Mucosa of descending colon (tissue), 3 donors: ENCODE measurements around the gene HLA-E. TPM values are rescaled to one million over a fixed set of nuclear protein-coding genes. Genes with fewer than 3 reads are reported as not detected.

ENCODE experiments used
- ATAC-seq: fragments of 200-7000 bp; cut with Tn5 transposase; one replicate; pipeline ENCODE4 v1.9.1; 2020; ENCODE audit warnings: mild to moderate bottlenecking, moderate library complexity
- DNase-seq, 3 donors: peaks; one replicate each; pipeline ENCODE4 v3.0.0-alpha.2; 2020
- H3K36me3 ChIP-seq: fragments of 200-600 bp; one replicate; pipeline ENCODE4 v1.8.0; 2021; ENCODE audit warnings: low read depth, mild to moderate bottlenecking
- H3K4me1 ChIP-seq: fragments of 200-600 bp; one replicate; pipeline ENCODE4 v1.8.0; 2021; ENCODE audit warnings: low read depth, mild to moderate bottlenecking
- H3K4me3 ChIP-seq: fragments of 200-600 bp; one replicate; pipeline ENCODE4 v1.8.0; 2021; ENCODE audit warnings: mild to moderate bottlenecking
- H3K9me3 ChIP-seq: fragments of 200-600 bp; one replicate; pipeline ENCODE4 v1.8.0; 2021; ENCODE audit warnings: mild to moderate bottlenecking
- intact Hi-C, 2 donors: fragments of 100-400 bp; cut with DNase I in 1 of 2; cut with micrococcal nuclease in 1 of 2; formaldehyde crosslinking; loops; one replicate each; pipeline versions ENCODE4 v1.11.0 to v1.11.1; 2022; cut with DNase I, micrococcal nuclease
- total RNA-seq, 3 donors: library from RNA; stranded (reverse); fragmentation: NEBNext Ultra II Directional in 2 of 3; extraction: Animal tissue kit (Norgen Biotek cat#: 25700) in 2 of 3; gene quantifications; one replicate each; pipeline versions ENCODE4 v1.2.1 to v1.2.4, GENCODE V29; 2021 to 2023
- TF ChIP-seq, protein P1 (sequence below): fragments of 200-600 bp; IDR thresholded peaks from one replicate; pipeline ENCODE4 v1.8.0; 2022; ENCODE audit warnings: antibody characterized with exemption, mild to moderate bottlenecking
- donor health status: DM: no; HTN: no; CAD: no; lungs with moderate emphysema.
- donor health status: DM: no; HTN: no; CAD: no.
- donor health status: DM: no; HTN: yes; CAD: no.

Gene HLA-E
- total RNA-seq, 3 donors from 2014 or later, result 316 to 631 (median 383) TPM

DNA sequence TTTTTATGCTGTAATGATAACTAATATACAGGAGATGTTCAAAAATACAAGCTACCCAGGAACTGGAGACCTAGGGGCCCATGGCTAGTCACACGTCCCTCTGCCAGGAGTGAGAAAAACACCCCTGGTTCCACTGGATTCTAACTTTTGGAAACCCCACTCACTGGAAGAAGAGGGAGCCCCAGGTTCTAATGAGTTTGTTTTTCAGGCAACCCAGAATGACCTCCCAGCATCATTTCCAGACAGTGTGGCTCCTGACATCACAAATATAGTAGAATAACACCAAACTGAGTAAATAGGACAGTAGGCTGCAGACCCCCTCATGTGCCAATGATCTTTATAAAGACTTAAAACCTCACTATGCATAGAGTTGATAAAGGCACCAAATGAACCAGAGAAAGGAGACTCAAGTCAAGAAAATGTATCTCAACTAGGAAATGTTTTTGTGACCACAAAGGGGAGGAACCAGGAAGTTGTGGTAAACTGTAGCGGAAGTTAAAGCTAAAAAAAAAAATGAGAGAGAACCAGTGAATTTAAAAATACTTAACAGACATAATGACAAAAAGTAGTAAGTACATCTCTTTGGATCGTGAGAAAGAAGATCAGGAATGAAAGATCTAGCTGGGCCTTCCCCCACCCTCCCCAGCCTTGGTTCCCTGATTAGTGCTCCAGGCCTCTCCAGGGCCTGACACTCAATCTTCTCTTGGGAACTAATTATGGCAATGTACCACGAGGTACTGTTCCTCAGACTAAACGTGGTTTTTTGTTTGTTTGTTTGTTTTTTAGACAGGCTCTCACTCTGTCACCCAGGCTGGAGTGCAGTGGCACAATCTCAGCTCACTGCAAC is 19.8 kb downstream of the HLA-E start:
- DNase-seq, result no peak
- peaks cover 3% of the 10 kb centered on the region for H3K4me1 ChIP-seq
- TF ChIP-seq, protein P1, sequence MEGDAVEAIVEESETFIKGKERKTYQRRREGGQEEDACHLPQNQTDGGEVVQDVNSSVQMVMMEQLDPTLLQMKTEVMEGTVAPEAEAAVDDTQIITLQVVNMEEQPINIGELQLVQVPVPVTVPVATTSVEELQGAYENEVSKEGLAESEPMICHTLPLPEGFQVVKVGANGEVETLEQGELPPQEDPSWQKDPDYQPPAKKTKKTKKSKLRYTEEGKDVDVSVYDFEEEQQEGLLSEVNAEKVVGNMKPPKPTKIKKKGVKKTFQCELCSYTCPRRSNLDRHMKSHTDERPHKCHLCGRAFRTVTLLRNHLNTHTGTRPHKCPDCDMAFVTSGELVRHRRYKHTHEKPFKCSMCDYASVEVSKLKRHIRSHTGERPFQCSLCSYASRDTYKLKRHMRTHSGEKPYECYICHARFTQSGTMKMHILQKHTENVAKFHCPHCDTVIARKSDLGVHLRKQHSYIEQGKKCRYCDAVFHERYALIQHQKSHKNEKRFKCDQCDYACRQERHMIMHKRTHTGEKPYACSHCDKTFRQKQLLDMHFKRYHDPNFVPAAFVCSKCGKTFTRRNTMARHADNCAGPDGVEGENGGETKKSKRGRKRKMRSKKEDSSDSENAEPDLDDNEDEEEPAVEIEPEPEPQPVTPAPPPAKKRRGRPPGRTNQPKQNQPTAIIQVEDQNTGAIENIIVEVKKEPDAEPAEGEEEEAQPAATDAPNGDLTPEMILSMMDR, result no peak
- intact Hi-C loops, result no loop called here
- no peaks in the 10 kb centered on the region for H3K9me3 ChIP-seq
- ATAC-seq, result peak; percentile 76
- no peak overlapping the region for H3K4me3 ChIP-seq
- H3K36me3 ChIP-seq, result no peaks in the 10 kb centered on the region

DNA sequence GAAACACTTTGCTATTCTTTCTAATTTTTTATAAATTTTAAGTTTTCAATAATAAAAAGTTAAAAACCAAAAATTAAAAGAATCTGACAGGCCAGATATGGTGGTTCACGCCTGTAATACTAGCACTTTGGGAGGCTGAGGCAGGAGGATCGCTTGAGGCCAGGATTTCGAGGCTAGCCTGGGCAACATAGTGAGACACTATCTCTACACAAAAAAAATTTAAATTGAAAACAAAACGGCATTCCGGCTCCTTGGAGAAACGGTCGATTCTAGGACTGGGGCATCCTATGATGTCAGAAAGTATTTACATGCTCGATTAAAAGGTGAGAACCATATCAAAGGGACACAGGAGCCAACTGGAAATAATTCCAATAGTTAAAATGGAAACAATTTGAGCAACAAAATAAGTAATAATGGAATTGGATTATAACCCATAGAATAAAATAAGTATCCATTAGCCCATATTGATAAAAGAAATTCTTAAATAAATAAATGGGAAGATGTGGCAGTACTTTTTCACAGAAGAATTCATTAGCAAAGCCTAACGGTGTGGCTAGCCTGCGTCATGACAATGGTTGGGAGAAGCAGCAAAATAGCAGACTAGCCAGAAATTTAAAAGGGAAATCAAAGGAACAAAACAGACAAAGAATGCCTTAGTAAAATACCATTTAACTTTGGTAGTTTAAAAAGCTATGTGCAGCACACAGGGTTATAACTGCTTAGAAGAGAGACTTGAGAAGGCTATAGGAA is 21.3 kb downstream of the HLA-E start:
- Histone ChIP-seq H3K9me3 (no peaks in the 10 kb centered on the region), H3K4me3 (no peak overlapping the region), H3K36me3 (no peaks in the 10 kb centered on the region), H3K4me1 (peaks cover 3% of the 10 kb centered on the region)
- intact Hi-C loops, result no loop called here
- ATAC-seq, result no peak
- DNase-seq, result no peak
- TF ChIP-seq, protein P1, result no peak

DNA sequence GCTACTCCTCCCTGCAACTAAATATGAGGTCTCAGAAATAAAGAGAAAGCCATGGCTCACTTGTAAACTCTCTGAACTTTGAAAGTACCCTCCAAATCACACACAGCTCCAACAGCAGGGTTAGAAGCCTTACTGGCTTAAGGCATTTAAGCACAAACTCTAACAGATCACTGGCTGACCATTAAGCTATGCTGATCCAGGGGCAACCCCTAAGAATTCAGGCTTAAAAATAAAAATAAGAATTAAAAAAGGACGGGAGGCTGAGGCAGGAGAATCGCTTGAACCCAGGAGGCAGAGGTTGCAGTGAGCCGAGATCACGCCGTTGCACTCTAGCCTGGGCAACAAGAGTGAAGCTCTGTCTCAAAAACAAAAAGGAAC is 21.8 kb downstream of the HLA-E start:
- no peak for ATAC-seq
- intact Hi-C loops, result no loop called here
- TF ChIP-seq, protein P1, result no peak
- no peak for DNase-seq
- peaks cover 6% of the 10 kb centered on the region for H3K4me1 ChIP-seq
- no peaks in the 10 kb centered on the region for H3K9me3 ChIP-seq
- no peaks in the 10 kb centered on the region for H3K36me3 ChIP-seq
- H3K4me3 ChIP-seq, result no peak overlapping the region

DNA sequence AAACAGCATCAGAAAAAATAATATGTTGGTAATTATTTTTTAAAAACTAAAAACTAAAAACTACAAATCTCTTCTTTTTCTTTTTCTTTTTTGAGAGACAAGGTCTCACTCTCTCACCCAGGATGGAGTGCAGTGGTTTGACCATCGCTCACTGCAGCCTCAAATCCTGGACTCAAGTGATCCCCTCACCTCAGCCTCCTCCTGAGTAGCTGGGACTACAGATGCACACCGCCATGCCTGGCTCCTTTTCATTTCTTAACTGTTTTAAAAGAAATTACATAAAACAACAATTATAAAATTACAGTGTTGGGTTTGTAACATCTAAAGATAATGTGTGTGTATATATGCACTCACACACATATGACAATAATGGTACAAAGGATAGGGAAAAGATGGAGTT is 24.1 kb downstream of the HLA-E start:
- Histone ChIP-seq H3K36me3 (no peaks in the 10 kb centered on the region), H3K4me1 (peaks cover 3% of the 10 kb centered on the region), H3K4me3 (no peak overlapping the region), H3K9me3 (peaks cover 6% of the 10 kb centered on the region)
- intact Hi-C loops, result no loop called here
- ATAC-seq, result no peak
- DNase-seq, result no peak
- TF ChIP-seq, protein P1, result no peak

DNA sequence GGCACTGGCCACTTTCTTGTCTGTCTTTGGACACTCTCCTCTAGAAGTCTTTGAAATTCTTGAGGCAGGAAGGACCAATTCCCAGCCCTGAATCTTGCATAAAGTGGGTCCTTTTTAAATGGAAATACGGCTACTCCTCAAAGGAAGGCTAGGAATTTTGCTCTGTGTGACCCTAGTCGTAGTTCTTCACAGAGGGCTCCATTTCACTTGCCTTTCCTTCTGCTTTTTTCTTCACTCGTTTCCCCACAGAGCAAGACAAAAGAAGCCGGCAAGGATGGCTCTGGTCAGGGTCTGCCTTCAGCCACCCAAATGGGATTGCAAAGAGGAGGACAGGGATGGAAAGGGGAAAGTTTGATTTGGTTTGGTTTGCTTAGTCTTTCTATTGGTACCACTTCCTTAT is 25.8 kb downstream of the HLA-E start:
- TF ChIP-seq, protein P1, result no peak
- Histone ChIP-seq H3K4me3 (no peak overlapping the region), H3K4me1 (peaks cover 3% of the 10 kb centered on the region), H3K36me3 (no peaks in the 10 kb centered on the region), H3K9me3 (peaks cover 6% of the 10 kb centered on the region)
- intact Hi-C loops, result no loop called here
- DNase-seq, result no peak
- ATAC-seq, result no peak
